ENCODE results near the gene SGTA. TPM values are rescaled to one million over a fixed set of nuclear protein-coding genes. Genes with fewer than 3 reads are reported as not detected.
A peak's percentile ranks its signal among the peaks of the same experiment; 100 is the strongest.

The SGTA gene
- total and polyA plus RNA-seq, 8 donors, result 39.2 to 56.9 (median 46.7) TPM

GRCh38 chr19:2720777-2721569, 62.1 kb downstream of the SGTA start, which contains the start of gene DIRAS1:
Gene DIRAS1, minus strand, starts transcription at chr19:2721372. Its CDS starts 3,566 bp downstream, at chr19:2717806.
- no peaks in the 10 kb centered on the region for H3K9me3 ChIP-seq
- TF ChIP-seq CTCF (IDR thresholded peaks at IDR 0.05), result no peak
- peaks cover 22 to 84% of the 10 kb centered on the region in 2 donors for H3K27me3 ChIP-seq
- peak within 1 kb of the TSS; percentile 9 to 17 for H3K4me3 ChIP-seq
- peaks cover 2 to 8% of the 10 kb centered on the region in 2 donors for H3K4me1 ChIP-seq
- intact Hi-C loops (cut with DNase I), result no loop called here
- DNase-seq (no peak), ATAC-seq (no peak)
- no peaks in the 10 kb centered on the region for H3K36me3 ChIP-seq
- no peak within 1 kb of the TSS for H3K27ac ChIP-seq

DNA sequence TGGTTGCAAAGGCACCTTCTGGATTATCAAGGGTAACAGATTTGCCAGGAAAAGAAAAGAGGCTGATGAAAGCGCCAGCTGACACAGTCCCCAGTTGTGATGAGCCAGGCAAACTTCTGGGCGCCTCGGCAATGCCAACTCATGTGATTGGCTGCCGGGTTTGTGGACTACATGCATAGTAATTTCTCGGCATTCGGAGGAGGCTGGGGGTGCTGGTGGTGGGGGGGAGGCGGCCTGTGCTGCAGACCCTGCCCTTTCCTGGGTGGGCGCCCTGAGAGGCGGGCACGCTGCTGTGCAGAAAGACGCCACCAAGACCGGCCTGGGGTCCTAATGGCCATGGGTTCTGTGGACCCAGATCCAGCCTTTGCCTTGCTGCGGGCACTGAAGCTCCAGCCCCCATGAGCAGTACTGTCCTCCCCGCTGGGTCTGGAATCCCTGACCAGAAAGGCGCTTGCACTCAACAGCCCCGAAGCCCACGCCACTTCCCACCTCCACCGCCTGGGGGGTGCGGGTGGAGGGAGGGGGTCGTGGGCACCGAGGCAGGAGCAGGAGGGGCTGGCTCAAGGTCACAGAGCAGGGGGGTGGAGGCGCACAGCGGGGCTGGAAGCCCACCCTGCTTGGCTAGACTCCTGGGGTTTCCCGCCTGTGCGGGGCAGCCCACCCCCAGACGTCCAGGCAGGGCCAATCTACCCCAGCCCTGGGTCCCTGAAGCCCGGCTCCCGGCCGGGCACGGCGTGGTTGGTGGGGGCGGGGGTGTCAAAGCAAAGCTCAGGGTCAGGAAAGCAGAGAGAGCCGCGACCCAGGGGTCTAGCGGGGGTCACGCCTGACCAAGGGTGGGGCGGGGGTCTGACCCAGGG, 62.9 kb downstream of the SGTA start:
- Histone ChIP-seq H3K27me3 (peaks cover 22 to 76% of the 10 kb centered on the region in 2 donors), H3K36me3 (no peaks in the 10 kb centered on the region), H3K9me3 (peaks cover 0 to 6% of the 10 kb centered on the region in 2 donors), H3K4me3 (no peak overlapping the region), H3K4me1 (peaks cover 2 to 8% of the 10 kb centered on the region in 2 donors), H3K27ac (no peak overlapping the region)
- no peak for ATAC-seq
- TF ChIP-seq CTCF (IDR thresholded peaks at IDR 0.05), result no peak
- no peak for DNase-seq
- intact Hi-C loops (cut with DNase I), result no loop called here

- Histone ChIP-seq H3K27me3 (peaks cover 22 to 75% of the 10 kb centered on the region in 2 donors), H3K36me3 (no peaks in the 10 kb centered on the region), H3K4me3 (no peak overlapping the region), H3K27ac (no peak overlapping the region), H3K9me3 (peaks cover 0 to 10% of the 10 kb centered on the region in 2 donors), H3K4me1 (peaks cover 2 to 8% of the 10 kb centered on the region in 2 donors)
- intact Hi-C loops (cut with DNase I), result no loop called here
- no peak for TF ChIP-seq CTCF (IDR thresholded peaks at IDR 0.05)
- DNase-seq (no peak), ATAC-seq (no peak)
These were observed 63.8 kb downstream of the SGTA start for GRCh38 chr19:2719232-2719735.

- no peak overlapping the region for H3K27ac ChIP-seq
These were observed 65.2 kb downstream of the SGTA start for GRCh38 chr19:2717638-2718541.

More at GRCh38 chr19:2717638-2718541, 65.2 kb downstream of the SGTA start:
- Histone ChIP-seq H3K36me3 (no peaks in the 10 kb centered on the region), H3K9me3 (peaks cover 0 to 10% of the 10 kb centered on the region in 2 donors), H3K4me3 (no peak overlapping the region), H3K27me3 (peaks cover 22 to 61% of the 10 kb centered on the region in 2 donors), H3K4me1 (peaks cover 2 to 8% of the 10 kb centered on the region in 2 donors)
- TF ChIP-seq CTCF (IDR thresholded peaks at IDR 0.05), result no peak
- intact Hi-C loops (cut with DNase I), result no loop called here
- DNase-seq, result no peak
- ATAC-seq, result no peak
